Stimulated activated CD4-positive, alpha-beta T cell treated with anti-CD3 and anti-CD28 coated beads, TNF-alpha, amount 100 ng/mL, for 48 hours (primary cell): ENCODE results near the gene UBE2L6.

Source experiments
- DNase-seq, 3 donors: peaks; one replicate each; pipeline ENCODE4 v3.0.0-alpha.2; 2020; ENCODE audit warnings: low read depth in 3 of 3

Gene UBE2L6

DNA sequence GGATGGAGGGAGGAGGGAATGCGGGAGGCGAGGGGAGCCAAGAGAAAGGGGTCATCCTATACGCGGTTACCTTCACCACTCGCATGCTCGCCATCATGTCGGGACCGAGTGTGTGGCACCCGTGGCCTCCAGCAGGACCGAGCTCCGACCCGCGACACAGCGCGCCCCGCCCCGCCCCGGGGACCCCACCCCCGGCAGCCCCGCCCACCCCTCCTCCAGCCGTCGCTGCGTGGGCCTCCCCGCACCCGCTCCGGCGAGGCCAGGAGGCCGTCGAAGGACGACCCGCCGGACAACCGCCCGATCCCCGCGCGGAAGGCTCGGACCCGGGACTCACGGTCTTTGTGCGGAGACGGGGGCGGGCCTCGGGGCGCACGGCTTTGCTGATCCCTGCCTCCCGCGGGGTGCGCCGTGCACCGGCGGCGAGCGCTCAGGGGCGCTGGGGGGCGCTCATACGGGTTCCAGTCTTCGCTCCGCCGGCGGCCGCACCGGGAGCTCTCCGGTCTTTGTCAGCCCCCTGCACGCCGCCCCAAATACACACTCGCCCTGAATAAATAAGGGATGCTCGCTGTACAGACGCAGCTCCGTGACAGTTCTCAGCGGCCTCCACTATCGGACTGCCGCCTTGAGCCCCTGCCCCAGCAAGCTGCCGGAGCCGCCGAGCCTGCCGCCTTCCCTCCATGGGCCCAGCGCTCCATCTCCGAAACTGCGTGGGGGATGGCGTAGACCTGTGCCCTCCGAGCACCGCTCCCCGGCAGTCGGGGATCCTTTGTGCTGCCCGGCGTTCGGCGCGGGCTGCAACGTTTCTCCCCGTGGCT, at the start of gene UBE2L6:
TSS of gene UBE2L6 (minus strand) at position 158 of the 815 bp plus-strand sequence. CDS start at position 97, 61 bp downstream.
- peak; percentile 28 to 79 (median 64) for DNase-seq

DNA sequence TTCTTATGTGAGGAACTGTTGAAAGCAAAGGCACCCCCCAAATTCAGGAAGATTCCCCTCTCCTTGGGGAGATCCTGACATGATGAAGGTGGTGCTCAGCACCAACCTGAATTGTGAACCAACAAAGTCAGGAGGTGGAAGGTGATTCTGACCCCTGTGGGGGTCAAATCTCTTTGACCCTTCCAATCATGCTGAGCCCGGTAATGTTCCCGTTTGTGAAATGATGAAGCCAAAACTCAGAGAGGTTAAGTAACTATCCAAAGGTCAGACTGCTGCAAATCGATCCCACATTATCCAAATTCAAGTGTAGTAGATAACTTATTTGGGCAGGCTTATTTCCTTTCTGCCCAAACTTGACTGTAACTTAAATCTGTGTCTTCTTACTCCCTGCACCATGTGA, 49.1 kb upstream of the UBE2L6 start:
- DNase-seq: no peak

DNA sequence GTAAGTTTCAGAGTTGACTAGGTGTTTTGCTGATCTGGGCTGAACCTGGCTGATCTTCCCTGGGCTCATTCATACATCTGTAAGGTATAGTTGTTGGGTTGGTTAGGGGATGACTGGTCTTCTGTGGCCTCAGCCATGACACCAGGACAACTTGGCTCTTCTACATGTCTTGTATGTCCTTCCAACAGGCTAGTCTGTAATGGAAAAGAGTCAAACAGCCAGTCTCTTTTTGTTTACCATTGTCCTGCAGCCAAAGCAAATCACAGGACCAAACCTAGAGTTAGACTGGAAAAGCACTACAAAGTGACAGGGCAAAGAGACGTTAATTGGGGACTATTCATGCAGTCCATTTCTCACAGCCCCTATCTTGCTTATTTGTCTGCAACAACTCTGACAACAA, 47.8 kb upstream of the UBE2L6 start:
- no peak for DNase-seq

DNA sequence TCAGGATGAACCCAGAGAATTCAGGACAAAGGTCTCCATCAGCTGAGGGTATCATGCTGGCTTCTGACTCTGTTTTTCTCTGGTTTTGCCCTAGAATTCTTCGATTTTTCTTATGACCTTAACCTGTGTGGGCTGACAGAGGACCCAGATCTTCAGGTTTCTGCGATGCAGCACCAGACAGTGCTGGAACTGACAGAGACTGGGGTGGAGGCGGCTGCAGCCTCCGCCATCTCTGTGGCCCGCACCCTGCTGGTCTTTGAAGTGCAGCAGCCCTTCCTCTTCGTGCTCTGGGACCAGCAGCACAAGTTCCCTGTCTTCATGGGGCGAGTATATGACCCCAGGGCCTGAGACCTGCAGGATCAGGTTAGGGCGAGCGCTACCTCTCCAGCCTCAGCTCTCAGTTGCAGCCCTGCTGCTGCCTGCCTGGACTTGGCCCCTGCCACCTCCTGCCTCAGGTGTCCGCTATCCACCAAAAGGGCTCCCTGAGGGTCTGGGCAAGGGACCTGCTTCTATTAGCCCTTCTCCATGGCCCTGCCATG, 46.8 kb upstream of the UBE2L6 start:
- no peak for DNase-seq

DNA sequence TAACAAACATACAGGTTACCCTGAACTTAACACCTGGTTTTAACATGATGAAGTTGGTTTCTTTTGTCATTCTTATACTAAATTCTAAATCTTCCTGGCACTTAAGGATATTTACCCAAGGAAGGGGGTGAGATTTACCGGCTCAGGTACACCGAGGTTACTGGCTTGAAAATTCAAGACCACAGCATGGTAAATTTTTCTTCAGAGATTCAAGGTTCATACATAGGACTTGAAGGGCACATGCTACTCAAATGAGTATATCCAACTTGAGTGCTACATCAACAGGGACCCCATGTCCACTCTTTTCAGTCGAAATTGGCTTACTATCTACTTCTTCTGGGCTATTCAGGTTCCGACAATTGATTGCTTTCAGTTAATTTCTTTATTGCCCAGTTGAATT, 42.7 kb upstream of the UBE2L6 start:
- no peak for DNase-seq

DNA sequence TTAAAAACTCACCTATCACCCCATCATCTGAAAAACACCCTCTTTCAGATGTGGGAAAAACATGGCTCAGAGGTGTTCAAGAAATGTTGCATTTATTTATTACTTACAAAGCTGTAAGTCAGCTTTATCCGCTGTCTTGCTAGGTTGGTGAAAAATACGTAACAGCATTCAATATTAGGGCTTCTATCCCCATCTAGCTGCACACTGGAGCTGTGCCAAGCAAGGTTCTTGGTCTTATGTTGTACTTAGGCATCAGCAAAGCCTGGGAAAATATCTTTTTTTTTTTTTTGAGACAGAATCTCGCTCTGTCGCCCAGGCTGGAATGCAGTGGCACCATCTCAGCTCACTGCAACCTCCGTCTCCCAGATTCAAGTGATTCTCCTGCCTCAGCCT, 37.6 kb upstream of the UBE2L6 start:
- no peak for DNase-seq

DNA sequence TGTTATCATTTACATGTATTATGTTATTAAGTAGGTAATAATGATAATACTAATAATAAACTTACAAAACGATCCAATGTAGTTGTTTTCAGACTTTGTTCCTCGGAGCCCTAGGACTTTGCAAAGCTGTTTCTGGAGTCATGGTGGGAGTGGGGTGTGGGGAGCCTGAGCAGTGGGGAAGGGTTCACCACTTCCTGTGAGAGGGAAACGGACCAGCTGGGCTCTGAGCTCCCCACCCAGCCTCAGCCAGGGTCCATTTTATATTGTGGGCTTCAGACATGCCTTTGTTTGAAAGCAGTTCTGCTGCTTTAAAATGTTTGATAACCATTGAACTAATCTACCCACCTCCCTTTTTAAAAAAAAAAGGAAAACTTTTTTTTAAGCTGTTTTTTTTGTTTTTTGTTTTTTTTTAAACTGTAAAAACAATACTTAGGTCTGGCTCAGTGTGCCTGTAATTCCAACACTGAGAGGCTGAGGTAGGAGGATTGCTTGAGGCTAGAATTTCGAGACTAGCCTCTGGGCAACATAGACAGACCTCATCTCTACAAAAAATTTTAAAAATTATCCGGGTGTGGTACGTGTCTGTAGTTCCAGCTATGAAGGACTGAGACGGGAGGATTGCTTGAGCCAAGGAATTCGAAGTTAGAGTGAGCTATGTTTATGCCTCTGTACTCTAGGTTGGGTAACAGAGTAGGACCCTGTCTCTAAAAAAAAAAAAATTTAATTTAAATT, 37.0 kb upstream of the UBE2L6 start:
- DNase-seq: no peak

DNA sequence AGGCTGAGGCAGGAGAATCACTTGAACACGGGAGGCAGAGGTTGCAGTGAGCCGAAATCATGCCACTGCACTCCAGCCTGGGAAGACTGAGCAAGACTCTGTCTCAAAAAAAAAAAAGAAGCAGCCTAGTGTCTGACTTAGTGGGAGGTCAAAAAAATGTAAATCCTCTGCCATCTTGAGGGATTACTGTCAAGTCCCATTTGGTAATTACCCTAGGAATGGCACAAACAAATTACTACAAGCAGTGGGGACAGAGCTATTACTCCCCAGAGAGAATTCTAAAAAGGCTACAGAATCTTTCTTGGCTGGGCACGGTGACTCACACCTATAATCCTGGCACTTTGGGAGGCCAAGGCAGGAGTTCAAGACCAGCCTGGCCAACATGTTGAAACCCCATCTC, 33.8 kb upstream of the UBE2L6 start:
- DNase-seq: no peak

DNA sequence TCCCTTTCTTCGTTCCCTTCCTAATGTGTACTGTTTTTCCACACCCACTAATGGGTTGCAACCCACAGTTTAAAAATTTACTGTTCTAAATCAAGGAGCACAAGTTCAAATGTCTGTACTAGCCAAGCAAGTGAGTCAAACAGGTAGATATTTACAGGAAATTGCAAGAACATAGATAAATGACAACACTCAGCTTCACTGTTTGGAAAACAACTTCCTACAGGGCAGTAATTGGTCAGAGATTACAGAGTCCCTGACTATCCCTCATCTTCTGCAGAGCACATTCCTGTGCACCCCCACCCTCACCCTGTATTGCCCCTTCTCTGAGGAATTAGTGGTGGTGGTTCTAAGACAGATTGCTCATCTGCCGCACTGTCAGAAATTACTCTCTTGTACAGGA, 31.9 kb upstream of the UBE2L6 start:
- DNase-seq: no peak

DNA sequence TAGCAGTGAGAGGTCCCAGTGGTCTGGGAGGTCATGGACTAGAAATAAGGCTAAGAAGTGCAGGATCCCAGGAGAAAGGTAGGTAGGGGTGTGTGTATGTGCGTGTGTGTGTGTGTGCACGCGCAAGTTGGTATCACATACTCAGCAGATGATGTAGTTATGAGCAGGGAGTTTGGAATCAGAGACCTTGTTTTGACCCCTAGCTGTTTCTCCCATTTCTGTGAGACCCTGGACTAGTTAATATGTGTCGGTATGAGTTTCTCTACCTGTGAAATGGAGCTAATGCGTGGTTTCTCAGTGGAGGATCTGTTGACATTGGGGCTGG, 31.3 kb upstream of the UBE2L6 start:
- DNase-seq: no peak

DNA sequence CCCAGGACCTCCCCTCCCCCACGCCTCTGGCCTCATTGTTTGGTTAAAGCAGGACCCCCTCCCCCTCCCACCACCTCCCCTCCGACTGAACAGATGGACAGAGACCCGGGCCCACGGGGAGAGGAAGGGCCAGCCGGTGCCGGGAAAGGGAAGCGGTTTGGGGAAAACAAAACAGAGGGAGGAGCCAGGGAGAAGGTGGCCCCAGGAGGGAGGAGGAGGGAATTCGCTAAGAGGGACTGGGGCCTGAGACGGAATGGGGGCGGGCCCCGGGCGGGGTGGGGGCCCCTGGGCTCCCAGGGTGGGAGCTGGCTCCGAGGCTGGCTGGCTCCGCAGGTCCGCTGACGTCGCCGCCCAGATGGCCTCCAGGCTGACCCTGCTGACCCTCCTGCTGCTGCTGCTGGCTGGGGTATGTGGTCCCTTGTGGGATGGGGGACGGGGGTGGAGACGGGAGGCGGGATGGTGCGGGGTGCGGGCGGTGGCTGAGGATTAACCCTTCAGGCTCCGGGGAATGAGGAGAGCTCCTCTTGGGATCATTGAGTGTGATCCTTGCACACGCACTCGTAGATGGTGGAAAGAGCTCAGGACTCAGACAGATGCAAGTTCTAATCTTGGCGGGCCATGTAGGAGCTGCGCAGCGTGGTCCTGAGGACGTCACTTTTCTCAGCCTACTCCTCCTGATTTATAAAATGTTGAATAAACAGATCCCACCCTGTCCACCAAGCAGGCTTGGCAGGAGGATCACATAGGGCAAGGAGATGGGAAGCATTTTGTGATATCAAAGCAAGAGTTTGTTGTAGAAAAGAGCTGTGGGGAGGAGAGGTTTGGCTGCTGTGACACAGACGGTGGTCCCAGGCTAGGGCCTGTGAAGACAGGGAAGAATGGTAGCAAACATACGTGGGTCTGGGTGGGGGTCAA, 30.7 kb upstream of the UBE2L6 start:
- DNase-seq: no peak

DNA sequence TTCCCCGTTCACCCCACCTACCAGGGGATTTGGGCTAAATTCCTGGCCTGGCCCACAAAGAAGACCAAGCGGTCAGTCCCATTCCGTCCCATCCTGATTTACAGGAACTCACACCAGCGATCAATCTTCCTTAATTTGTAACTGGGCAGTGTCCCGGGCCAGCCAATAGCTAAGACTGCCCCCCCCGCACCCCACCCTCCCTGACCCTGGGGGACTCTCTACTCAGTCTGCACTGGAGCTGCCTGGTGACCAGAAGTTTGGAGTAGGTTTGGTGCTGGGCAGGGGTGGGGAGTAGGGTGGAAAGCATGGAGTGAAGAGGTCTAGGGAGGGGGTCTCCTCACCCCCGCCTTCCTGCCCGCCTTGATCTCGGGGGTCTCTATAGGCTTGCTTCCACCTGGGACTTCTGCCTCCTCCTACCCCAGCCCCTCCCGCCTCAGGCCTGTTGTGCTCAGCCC, 30.0 kb upstream of the UBE2L6 start, which contains the start of gene SERPING1:
TSS of gene SERPING1 (plus strand) at position 225 of the 455 bp plus-strand sequence. CDS start 586 bp downstream, outside the sequence.
- DNase-seq: no peak

DNA sequence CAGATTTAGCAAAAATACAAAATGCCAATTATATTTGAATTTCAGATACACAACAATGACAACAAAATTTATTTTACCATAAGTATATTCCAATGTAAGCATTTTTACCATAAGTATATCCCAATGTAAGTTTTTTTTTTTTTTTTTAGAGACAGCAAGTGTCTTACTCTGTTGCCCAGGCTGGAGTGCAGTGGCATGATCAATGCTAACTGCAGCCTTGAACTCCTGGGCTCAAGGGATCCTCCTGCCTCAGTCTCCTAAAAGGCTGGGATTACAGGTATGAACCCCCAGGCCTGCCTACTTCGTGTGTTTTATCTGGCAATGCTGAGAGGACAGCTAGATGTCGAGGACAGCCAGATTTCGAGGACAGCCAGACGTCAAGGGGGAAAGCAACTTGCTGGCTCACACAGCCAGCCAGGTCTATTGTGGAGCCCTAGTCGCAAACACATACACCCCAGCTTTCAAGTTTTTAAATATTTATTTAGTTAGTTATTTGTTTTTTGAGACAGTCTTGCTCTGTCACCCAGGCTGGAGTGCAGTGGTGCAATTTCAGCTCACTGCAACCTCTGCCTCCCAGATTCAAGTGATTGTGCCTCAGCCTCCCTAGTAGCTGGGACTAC, 28.9 kb upstream of the UBE2L6 start:
- DNase-seq: no peak

DNA sequence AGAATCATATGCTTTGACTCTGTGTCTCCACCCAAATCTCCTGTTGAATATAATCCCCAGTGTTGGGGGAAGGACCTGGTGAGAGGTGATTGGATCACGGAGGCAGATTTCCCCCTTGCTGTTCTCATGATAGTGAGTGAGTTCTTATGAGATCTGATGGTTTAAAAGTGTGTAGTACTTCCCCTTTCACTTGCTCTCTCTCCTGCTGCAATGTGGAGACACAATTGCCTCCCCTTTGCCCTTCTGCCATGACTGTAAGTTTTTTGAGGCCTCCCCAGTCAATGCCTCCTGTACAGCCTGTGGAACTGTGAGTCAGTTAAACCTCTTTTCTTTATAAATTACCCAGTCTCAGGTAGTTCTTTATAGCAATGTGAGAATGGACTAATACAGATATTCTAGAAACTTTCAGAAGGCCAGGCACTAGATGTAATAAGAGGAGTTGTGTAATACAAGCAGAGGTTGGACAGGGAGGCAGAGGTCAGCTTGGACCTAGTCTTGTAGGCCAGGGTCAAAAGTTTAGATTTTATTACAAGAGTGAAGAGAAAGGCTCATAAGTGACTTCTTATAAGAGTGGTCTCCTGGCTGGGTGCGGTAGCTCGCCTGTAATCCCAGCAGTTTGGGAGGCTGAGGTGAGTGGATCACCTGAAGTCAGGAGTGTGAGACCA, 20.7 kb upstream of the UBE2L6 start:
- DNase-seq: no peak

DNA sequence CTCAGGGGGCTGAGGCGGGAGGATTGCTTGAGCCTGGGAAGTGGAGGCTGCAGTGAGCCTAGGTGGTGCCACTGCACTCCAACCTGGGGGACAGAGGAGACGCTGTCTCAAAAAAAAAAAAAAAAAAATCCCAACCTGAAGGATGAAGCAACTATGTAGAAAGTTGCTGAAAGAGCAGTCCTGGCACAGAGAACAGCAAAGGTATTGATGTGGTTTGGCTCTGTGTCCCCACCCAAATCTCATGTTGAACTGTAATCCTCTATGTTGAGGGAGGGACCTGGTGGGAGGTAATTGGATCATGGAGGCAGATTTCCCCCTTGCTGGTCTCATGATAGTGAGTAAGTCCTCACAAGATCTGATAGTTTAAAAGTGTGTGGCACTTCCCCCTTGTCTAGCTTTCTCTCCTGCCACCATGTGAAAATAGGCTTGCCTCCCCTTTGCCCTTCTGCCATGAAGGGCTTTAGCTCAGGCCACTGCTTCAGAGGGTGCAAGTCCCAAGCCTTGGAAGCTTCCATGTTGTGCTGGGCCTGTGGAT, 19.3 kb upstream of the UBE2L6 start:
- DNase-seq: no peak

DNA sequence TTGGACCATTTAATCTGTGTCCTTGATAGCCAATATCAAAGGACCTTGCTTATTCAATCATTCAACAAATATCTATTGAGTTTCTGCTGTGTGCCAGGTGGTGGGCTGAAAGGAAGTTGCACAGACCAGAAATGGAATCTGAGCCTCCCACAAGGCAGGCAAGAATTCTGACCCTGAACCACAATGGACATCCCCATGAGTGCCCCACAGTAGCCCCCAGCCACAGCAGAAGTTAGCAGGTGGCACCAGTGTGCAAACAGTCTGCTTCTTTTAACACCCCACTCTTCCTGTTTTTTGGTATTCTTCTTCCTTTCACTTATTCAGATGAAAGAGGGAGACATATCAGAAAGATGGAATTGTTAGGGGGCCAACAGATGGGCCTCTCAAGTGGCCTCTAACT, 17.8 kb upstream of the UBE2L6 start:
- no peak for DNase-seq

DNA sequence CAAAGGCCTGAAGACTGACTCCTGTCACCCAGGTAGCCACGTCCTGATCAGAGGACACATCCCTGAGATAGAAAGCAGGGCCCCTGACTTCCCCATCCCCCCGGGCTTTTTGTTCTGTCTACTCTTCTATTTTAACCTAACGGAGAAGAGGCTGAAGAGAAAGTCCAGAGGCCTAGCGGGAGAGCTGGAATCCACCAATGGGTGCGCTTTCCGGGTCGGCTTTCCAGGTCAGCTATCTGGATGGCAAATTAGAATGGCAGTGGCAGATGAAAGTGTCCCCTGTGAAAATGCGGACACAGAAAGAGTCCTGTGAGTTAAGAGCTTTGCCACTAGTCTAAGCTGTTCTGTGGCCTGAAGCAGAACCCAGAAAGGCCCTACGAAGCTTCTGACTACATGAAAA, 16.9 kb upstream of the UBE2L6 start:
- DNase-seq: no peak

DNA sequence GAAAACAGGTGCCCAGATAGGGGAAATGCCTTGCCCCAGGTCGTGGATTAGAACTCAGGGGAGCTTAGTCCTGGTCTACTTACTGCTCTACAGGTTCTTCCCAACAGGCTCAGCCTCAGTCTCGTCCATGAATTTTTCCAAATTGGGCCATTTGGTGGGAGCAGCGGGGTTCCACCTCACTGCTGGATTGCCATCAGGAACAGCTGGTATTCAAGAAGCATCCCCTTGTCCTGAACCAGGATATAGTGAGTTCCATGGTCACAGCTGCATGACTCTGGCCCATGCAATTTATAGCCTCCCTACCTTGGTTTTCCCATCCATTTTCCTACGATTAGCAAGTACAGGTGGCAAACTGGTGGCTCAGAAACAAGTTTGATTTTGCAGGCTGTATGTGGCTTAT, 6.6 kb upstream of the UBE2L6 start:
- no peak for DNase-seq

DNA sequence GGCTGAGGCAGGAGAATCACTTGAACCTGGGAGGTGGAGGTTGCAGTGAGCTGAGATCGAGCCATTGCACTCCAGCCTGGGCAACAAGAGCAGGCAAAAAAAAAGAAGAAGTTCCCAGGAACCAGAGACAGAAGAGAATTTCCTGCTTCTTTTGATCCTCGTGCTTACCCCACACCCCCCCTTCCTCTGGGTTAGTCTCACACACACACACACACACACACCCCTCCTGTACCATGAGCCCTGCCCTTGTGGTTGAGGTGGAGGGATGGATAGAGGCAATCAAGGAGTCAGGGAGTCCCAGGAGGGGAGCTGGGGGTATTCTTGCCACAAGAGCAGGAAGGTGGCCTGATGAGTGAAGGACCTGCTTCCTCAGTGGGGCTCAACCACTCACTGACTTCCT, 4.1 kb upstream of the UBE2L6 start:
- DNase-seq: no peak

DNA sequence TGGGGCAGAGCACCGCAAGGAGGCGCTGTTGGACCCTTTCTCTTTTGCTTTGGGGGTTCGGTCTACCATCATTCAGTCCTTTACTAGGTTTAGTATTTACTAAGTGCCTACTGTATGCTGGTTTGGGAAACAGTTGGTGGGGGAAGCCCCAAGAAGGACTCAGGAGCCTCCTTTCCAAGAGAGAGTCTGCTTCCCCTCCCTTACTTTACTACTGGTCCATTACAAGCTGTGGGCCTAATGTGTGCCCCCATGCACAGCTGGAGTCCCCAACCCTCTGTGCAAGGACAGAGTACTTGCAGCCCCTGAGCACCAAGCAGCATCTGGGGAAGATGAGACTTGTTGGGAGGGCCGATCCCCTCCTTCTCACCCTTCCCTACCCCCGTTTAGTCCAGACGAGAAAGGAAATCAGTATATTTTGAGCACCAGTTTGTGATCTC, 876 bp upstream of the UBE2L6 start:
- peak in 2 of 3 donors; percentile 85 to 86 for DNase-seq
